GM21515 (cell line): Measurements from ENCODE around the gene WNT11.

Experiments
- ATAC-seq: cut with Tn5 transposase; IDR thresholded peaks from one replicate; pipeline ENCODE4 v1.9.1; 2021; ENCODE audit not compliant: unreplicated experiment

The WNT11 gene

GRCh38 chr11:76206327-76207081 lies at the start of gene WNT11:
Gene WNT11 (minus strand): TSS chr11:76206502. CDS start chr11:76206407, 95 bp downstream.
- no peak for ATAC-seq

GRCh38 chr11:76253416-76253815 lies 47.1 kb upstream of the WNT11 start:
- no peak for ATAC-seq

- ATAC-seq = no peak
Measured at GRCh38 chr11:76252631-76253070, 46.3 kb upstream of the WNT11 start.

- ATAC-seq = no peak
Measured at GRCh38 chr11:76251576-76251975, 45.3 kb upstream of the WNT11 start.

- no peak for ATAC-seq
Measured at GRCh38 chr11:76251226-76251575, 44.9 kb upstream of the WNT11 start.

- ATAC-seq = no peak
Measured at GRCh38 chr11:76250520-76251225, 44.4 kb upstream of the WNT11 start.

GRCh38 chr11:76249195-76249741 lies 43.0 kb upstream of the WNT11 start:
- no peak for ATAC-seq

- no peak for ATAC-seq
Measured at GRCh38 chr11:76248210-76248609, 41.9 kb upstream of the WNT11 start.

- no peak for ATAC-seq
Measured at GRCh38 chr11:76247091-76247490, 40.8 kb upstream of the WNT11 start.

GRCh38 chr11:76246271-76246933 lies 40.1 kb upstream of the WNT11 start:
- ATAC-seq = no peak

- ATAC-seq = no peak
Measured at GRCh38 chr11:76245720-76246119, 39.4 kb upstream of the WNT11 start.

GRCh38 chr11:76244316-76244851 lies 38.1 kb upstream of the WNT11 start:
- ATAC-seq = no peak

GRCh38 chr11:76243957-76244285 lies 37.6 kb upstream of the WNT11 start:
- ATAC-seq = no peak

GRCh38 chr11:76243193-76243956 lies 37.1 kb upstream of the WNT11 start:
- no peak for ATAC-seq

GRCh38 chr11:76242004-76242779 lies 35.9 kb upstream of the WNT11 start:
- ATAC-seq = no peak

GRCh38 chr11:76241243-76242000 lies 35.1 kb upstream of the WNT11 start:
- no peak for ATAC-seq

GRCh38 chr11:76240666-76241065 lies 34.4 kb upstream of the WNT11 start:
- ATAC-seq = no peak

GRCh38 chr11:76240161-76240540 lies 33.8 kb upstream of the WNT11 start:
- no peak for ATAC-seq

GRCh38 chr11:76239483-76240160 lies 33.3 kb upstream of the WNT11 start:
- no peak for ATAC-seq
